Lower lobe of right lung (tissue), 2 donors: ENCODE measurements around the gene VSNL1. TPM values are rescaled to one million over a fixed set of nuclear protein-coding genes. Genes with fewer than 3 reads are reported as not detected.
"Not testable (repeated sequence)": the region's sequence is repeated elsewhere in the genome, so short reads cannot be mapped to it uniquely, and the experiment has no call there.

Source experiments
- ATAC-seq, 2 donors: fragments of 200-7000 bp; cut with Tn5 transposase; one replicate each; pipeline ENCODE4 v1.9.1; 2020 to 2022; ENCODE audit warnings: mild to moderate bottlenecking in 2 of 2, moderate library complexity in 2 of 2
- DNase-seq: peaks from one replicate; pipeline ENCODE4 v3.0.0-alpha.2; 2020
- H3K27ac ChIP-seq: fragments of 200-600 bp; one replicate; pipeline ENCODE4 v1.8.0; 2022
- H3K27me3 ChIP-seq: fragments of 200-600 bp; one replicate; pipeline ENCODE4 v1.8.0; 2022; ENCODE audit warnings: low read depth
- H3K36me3 ChIP-seq: fragments of 200-600 bp; one replicate; pipeline ENCODE4 v1.8.0; 2022; ENCODE audit warnings: mild to moderate bottlenecking
- H3K4me1 ChIP-seq: fragments of 200-600 bp; one replicate; pipeline ENCODE4 v1.8.0; 2022
- H3K4me3 ChIP-seq: fragments of 200-600 bp; one replicate; pipeline ENCODE4 v1.8.0; 2022; ENCODE audit warnings: mild to moderate bottlenecking
- H3K9me3 ChIP-seq: fragments of 200-600 bp; one replicate; pipeline ENCODE4 v1.8.0; 2022
- intact Hi-C: fragments of 100-400 bp; cut with DNase I; formaldehyde crosslinking; loops from one replicate; pipeline ENCODE4 v1.11.0; 2022
- total RNA-seq: library from RNA; stranded (reverse); fragmentation: NEBNext Ultra II Directional; extraction: Animal tissue kit (Norgen Biotek cat#: 25700); gene quantifications from one replicate; pipeline ENCODE4 v1.2.1, GENCODE V29; 2021
- TF ChIP-seq, protein P1 (sequence below): fragments of 200-600 bp; IDR thresholded peaks from one replicate; pipeline ENCODE4 v1.8.0; 2022; ENCODE audit warnings: antibody characterized with exemption, mild to moderate bottlenecking
- donor health status: DM: no; HTN: yes; CAD: no; lungs with severe emphysema.

VSNL1 gene
- total RNA-seq, 1 donor from 2014 or later: 1.6 TPM

DNA sequence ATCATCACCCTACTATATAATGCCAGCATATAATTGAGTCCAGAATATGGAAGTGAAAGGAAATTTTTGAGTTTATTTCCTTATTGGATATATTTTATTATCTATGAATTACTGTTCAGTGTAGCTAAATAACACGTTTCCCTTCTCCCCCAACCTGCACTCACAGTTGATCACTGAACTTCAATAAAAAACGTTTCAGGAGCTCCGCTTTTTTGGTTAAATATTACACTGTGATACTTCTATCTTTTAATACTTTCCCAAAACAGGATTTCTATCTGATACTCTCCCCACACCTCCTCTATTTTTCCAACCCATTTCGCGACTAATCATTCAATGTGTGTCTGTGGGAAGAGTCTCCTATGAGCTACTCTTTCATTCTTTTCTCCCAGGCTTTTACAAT lies 7.2 kb downstream of the VSNL1 start:
- DNase-seq: no peak
- TF ChIP-seq, protein P1, sequence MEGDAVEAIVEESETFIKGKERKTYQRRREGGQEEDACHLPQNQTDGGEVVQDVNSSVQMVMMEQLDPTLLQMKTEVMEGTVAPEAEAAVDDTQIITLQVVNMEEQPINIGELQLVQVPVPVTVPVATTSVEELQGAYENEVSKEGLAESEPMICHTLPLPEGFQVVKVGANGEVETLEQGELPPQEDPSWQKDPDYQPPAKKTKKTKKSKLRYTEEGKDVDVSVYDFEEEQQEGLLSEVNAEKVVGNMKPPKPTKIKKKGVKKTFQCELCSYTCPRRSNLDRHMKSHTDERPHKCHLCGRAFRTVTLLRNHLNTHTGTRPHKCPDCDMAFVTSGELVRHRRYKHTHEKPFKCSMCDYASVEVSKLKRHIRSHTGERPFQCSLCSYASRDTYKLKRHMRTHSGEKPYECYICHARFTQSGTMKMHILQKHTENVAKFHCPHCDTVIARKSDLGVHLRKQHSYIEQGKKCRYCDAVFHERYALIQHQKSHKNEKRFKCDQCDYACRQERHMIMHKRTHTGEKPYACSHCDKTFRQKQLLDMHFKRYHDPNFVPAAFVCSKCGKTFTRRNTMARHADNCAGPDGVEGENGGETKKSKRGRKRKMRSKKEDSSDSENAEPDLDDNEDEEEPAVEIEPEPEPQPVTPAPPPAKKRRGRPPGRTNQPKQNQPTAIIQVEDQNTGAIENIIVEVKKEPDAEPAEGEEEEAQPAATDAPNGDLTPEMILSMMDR: no peak
- no peaks in the 10 kb centered on the region for H3K36me3 ChIP-seq
- H3K4me3 ChIP-seq: no peak overlapping the region
- no peak overlapping the region for H3K27ac ChIP-seq
- no peak for ATAC-seq
- intact Hi-C loops: no loop called here
- H3K9me3 ChIP-seq: no peaks in the 10 kb centered on the region
- H3K27me3 ChIP-seq: peaks cover 12% of the 10 kb centered on the region
- H3K4me1 ChIP-seq: no peaks in the 10 kb centered on the region

DNA sequence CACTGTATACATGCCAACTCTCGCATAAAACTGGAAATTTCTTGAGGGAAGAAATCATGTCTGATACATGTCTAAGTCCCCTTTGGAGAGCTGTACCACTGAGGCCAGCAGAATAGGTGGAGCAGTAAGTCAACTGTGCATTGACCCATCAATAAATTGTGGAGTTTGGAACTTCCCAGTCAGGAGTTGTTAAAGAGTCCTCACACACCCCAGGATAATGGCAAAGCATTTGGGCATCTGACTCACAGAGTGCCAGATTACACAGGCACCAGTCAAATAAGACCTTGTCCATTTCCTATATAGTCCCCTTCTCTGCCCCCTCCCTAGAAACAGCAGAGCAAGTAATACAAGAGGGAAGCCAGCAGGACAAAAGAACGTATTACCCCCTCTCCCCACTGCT lies 10.4 kb downstream of the VSNL1 start:
- Histone ChIP-seq H3K36me3 (no peaks in the 10 kb centered on the region), H3K9me3 (no peaks in the 10 kb centered on the region), H3K4me1 (no peaks in the 10 kb centered on the region), H3K27me3 (peaks cover 7% of the 10 kb centered on the region), H3K27ac (no peak overlapping the region), H3K4me3 (no peak overlapping the region)
- TF ChIP-seq, protein P1: no peak
- ATAC-seq: no peak
- no peak for DNase-seq
- intact Hi-C loops: no loop called here

DNA sequence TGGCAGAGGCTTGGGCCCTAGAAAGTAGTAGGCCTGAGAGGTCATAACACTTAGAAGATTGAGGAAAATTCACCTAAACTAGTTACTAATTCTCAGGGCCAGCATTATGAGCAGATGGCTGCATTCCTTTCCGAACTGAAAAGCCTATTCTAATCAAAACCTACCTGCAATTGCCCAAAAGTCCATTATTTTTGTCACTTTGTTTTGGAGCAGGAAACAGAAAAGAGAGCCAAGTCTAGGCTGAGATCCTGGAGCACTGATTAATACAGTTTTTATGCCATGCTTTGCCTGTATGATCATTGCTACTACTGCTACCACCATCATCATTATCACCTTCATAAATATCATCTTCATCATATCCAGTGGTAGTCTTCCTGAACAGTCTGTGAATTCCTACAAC lies 14.7 kb downstream of the VSNL1 start:
- TF ChIP-seq, protein P1: no peak
- intact Hi-C loops: no loop called here
- no peaks in the 10 kb centered on the region for H3K4me1 ChIP-seq
- H3K27me3 ChIP-seq: no peaks in the 10 kb centered on the region
- DNase-seq (no peak), ATAC-seq (no peak)
- H3K4me3 ChIP-seq: no peak overlapping the region
- H3K27ac ChIP-seq: no peak overlapping the region
- H3K36me3 ChIP-seq: no peaks in the 10 kb centered on the region
- no peaks in the 10 kb centered on the region for H3K9me3 ChIP-seq

DNA sequence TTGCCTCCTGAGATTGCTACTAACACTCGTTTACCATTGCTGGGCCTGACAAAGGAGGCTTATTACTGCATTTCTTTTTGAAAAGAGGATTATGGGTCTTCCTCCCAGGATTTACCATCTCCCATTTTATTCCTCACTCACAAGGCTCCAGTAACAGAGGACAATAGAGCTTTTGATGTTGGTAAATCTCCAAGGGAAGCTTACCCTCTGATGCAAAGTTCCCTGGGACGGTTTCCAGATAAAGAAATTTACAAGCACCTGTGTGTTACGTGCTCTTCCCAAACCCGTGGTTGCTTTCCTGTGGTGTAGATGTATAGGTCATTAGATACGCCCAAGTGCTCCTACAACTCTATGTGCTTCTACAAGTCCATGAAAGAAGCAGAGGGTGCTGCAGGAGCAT lies 17.1 kb downstream of the VSNL1 start:
- Histone ChIP-seq H3K9me3 (no peaks in the 10 kb centered on the region), H3K4me1 (no peaks in the 10 kb centered on the region), H3K27me3 (no peaks in the 10 kb centered on the region), H3K27ac (no peak overlapping the region), H3K36me3 (no peaks in the 10 kb centered on the region), H3K4me3 (no peak overlapping the region)
- intact Hi-C loops: no loop called here
- TF ChIP-seq, protein P1: no peak
- DNase-seq: no peak
- no peak for ATAC-seq

DNA sequence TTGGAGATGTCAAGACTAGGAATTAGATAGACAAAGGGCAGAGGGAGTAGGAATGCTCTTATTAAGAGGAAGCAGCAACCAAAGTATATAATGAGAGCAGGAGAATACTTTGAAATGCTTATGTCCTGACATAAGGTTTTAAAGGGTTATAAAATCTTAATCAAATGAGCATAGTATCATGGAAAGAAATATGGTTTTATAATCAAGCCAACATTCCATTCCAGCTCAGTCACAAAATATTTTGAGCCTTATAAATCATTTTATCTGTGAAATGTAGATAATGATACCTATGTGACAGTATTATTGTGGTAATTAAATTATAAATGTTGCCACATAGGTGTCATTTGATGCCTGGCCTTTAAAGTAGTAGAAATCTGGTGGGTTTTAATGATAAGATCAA lies 17.6 kb downstream of the VSNL1 start:
- DNase-seq (no peak), ATAC-seq (no peak)
- TF ChIP-seq, protein P1: no peak
- Histone ChIP-seq H3K4me3 (no peak overlapping the region), H3K27me3 (no peaks in the 10 kb centered on the region), H3K27ac (no peak overlapping the region), H3K9me3 (no peaks in the 10 kb centered on the region), H3K4me1 (no peaks in the 10 kb centered on the region), H3K36me3 (no peaks in the 10 kb centered on the region)
- intact Hi-C loops: no loop called here

DNA sequence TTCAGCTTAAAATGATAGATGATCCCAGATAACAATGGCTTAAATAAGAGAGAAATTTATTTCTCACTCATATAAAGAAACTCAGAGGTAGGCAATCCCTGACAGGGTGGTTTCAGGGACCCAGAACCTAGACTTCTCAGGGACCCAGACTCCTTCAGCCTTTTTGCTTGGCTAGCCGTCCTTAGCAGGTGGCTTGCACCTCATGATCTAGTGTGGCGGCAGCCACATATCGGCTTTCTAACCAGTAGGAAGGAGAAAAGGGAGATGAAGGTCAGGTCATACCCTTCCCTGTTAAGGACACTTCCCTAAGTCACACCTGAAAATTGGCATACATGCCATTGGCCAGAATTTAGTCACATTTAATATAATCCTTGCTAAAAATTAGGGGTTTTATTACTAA lies 18.4 kb downstream of the VSNL1 start:
- no peak for DNase-seq
- Histone ChIP-seq H3K27ac (no peak overlapping the region), H3K36me3 (no peaks in the 10 kb centered on the region), H3K9me3 (no peaks in the 10 kb centered on the region), H3K27me3 (no peaks in the 10 kb centered on the region), H3K4me1 (no peaks in the 10 kb centered on the region), H3K4me3 (no peak overlapping the region)
- intact Hi-C loops: no loop called here
- no peak for ATAC-seq
- TF ChIP-seq, protein P1: no peak

DNA sequence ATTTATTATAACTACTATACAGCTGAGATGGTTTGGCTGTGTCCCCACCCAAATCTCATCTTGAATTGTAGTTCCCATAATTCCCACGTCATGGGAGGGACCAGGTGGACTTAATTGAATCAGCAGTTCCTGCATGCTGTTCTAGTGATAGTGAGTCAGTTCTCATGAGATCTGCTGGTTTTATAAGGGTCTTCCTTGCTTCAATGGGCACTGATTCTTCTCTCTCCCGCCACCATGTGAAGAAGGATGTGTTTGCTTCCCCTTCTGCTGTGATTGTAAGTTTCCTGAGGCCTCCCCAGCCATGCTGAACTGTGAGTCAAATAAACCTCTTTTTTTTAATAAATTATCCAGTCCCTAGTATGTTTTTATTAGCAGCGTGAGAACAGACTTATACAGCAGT lies 25.2 kb downstream of the VSNL1 start:
- H3K9me3 ChIP-seq, H3K4me1 ChIP-seq, H3K27ac ChIP-seq, H3K4me3 ChIP-seq, H3K36me3 ChIP-seq, intact Hi-C loops, ATAC-seq, DNase-seq, H3K27me3 ChIP-seq: not testable (repeated sequence)
